Erythroblast (primary cell): Measurements from ENCODE around the gene IVD.

Source experiments
- GATA1 ChIP-seq: IDR thresholded peaks from 2 replicates; pipeline ENCODE4 v1.6.1; 2011; ENCODE audit warnings: low read depth, mild to moderate bottlenecking, control low read depth, low read length, moderate library complexity
- POLR2A ChIP-seq: IDR thresholded peaks from 2 replicates; pipeline ENCODE4 v1.6.1; 2011; ENCODE audit warnings: mild to moderate bottlenecking, low read length

GRCh38 chr15:40399370-40399769 is 6.2 kb upstream of the IVD start:
- no peak for TF ChIP-seq POLR2A
- TF ChIP-seq GATA1: no peak
